GM08714 (cell line): Measurements from ENCODE around the gene GDPD5.

Source experiments
- H3K4me3 ChIP-seq: fragments of 200-500 bp; sonication (Bioruptor generic); 2 replicates; pipeline ENCODE4 v1.5.1; 2014; ENCODE audit warnings: mild to moderate bottlenecking, low read length, inconsistent platforms
- ZNF274 ChIP-seq: IDR thresholded peaks from 2 replicates; pipeline ENCODE4 v1.6.1; 2012; ENCODE audit warnings: mild to moderate bottlenecking, low read depth, low read length

GDPD5 gene

GRCh38 chr11:75454987-75455386 is 70.8 kb downstream of the GDPD5 start:
- no peak for TF ChIP-seq ZNF274
- no peak overlapping the region for H3K4me3 ChIP-seq

- no peak overlapping the region for H3K4me3 ChIP-seq
- TF ChIP-seq ZNF274, result no peak
Observed at GRCh38 chr11:75453916-75454655, 71.7 kb downstream of the GDPD5 start.

GRCh38 chr11:75450826-75451821 is 74.6 kb downstream of the GDPD5 start:
- no peak overlapping the region for H3K4me3 ChIP-seq
- TF ChIP-seq ZNF274, result no peak

GRCh38 chr11:75450236-75450635 is 75.5 kb downstream of the GDPD5 start:
- TF ChIP-seq ZNF274, result no peak
- no peak overlapping the region for H3K4me3 ChIP-seq

GRCh38 chr11:75449776-75450175 is 76.0 kb downstream of the GDPD5 start:
- TF ChIP-seq ZNF274, result no peak
- H3K4me3 ChIP-seq, result no peak overlapping the region

- TF ChIP-seq ZNF274, result no peak
- no peak overlapping the region for H3K4me3 ChIP-seq
Observed at GRCh38 chr11:75449271-75449670, 76.5 kb downstream of the GDPD5 start.

GRCh38 chr11:75447415-75447814 is 78.3 kb downstream of the GDPD5 start:
- no peak overlapping the region for H3K4me3 ChIP-seq
- no peak for TF ChIP-seq ZNF274

- no peak for TF ChIP-seq ZNF274
- no peak overlapping the region for H3K4me3 ChIP-seq
Observed at GRCh38 chr11:75445315-75445953, 80.3 kb downstream of the GDPD5 start.

GRCh38 chr11:75443043-75443442 is 82.7 kb downstream of the GDPD5 start:
- TF ChIP-seq ZNF274, result no peak
- no peak overlapping the region for H3K4me3 ChIP-seq

- H3K4me3 ChIP-seq, result no peak overlapping the region
- TF ChIP-seq ZNF274, result no peak
Observed at GRCh38 chr11:75442161-75442885, 83.4 kb downstream of the GDPD5 start.

GRCh38 chr11:75441804-75442132 is 84.0 kb downstream of the GDPD5 start:
- no peak for TF ChIP-seq ZNF274
- H3K4me3 ChIP-seq, result no peak overlapping the region

GRCh38 chr11:75440960-75441803 is 84.6 kb downstream of the GDPD5 start:
- no peak overlapping the region for H3K4me3 ChIP-seq
- TF ChIP-seq ZNF274, result no peak

GRCh38 chr11:75439495-75440120 is 86.1 kb downstream of the GDPD5 start:
- no peak for TF ChIP-seq ZNF274
- H3K4me3 ChIP-seq, result no peak overlapping the region
